Mesodermal cell (in vitro differentiated cells): ENCODE data around the gene PIAS4.
"Not testable (repeated sequence)": the region's sequence is repeated elsewhere in the genome, so short reads cannot be mapped to it uniquely, and the experiment has no call there.

Experiments used
- H3K27ac ChIP-seq: 2 replicates; pipeline ENCODE4 v1.7.0; 2013; ENCODE audit warnings: mild to moderate bottlenecking, low read depth, low read length, moderate library complexity; ENCODE audit not compliant: severe bottlenecking
- H3K36me3 ChIP-seq: 2 replicates; pipeline ENCODE4 v1.7.1; 2013; ENCODE audit warnings: mild to moderate bottlenecking, low read length, moderate library complexity; ENCODE audit not compliant: control insufficient read depth, insufficient read depth
- H3K4me1 ChIP-seq: one replicate; pipeline ENCODE4 v1.7.1; 2013; ENCODE audit warnings: mild to moderate bottlenecking, low read length; ENCODE audit not compliant: insufficient read depth, control insufficient read depth, poor library complexity, severe bottlenecking
- H3K4me3 ChIP-seq: 2 replicates; pipeline ENCODE4 v1.7.0; 2013; ENCODE audit warnings: low read length, control low read depth, mild to moderate bottlenecking; ENCODE audit not compliant: insufficient read depth, poor library complexity, severe bottlenecking; ENCODE audit errors: extremely low read depth
- H3K9me3 ChIP-seq: 2 replicates; pipeline ENCODE4 v1.7.1; 2013; ENCODE audit warnings: mild to moderate bottlenecking, low read length, moderate library complexity; ENCODE audit not compliant: control insufficient read depth
- WGBS, 2 experiments: methylation state at CpG; one replicate each; pipeline ENCODE4 v1.1.5; 2013; ENCODE audit warnings: missing lambda C conversion rate in 2 of 2; ENCODE audit not compliant: insufficient coverage in 2 of 2; 5-methylcytosine and 5-hydroxymethylcytosine counted together

The PIAS4 gene

DNA sequence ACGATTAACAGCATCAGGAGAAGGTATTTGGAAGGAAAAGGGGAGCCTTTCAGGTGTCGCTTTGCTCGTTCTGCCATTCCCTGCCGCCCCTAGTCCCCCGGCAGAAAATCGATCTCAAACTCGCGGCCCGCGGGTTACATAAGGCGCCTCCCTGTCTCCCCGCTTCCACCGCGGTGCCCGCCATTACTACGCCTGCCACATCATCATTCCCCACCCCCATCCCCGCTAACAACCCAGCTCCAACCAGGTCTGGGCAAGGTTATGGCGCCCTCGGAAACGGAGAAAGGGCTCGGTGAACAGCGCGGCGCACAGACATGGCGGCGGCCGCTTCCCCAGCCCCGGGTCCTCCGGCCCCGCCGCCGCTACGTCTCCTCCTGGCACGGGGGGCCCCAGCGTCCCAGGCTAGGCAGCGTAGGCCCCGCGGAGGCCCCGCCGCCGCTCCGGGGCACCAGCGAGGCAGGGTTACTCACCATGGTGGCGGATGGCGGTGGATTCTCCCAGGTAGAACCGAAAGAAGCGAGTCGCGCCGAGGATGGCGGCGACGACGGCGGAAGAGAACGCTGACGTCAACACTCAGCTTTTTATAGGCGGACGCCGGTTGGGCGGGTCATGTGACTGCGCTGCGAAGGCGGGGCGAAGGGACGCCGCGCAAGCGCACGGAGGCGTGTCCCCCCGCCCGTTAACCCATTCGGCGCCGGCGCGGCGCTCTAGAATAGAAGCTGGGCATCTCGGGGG lies 22.5 kb upstream of the PIAS4 start, which contains the start of gene EEF2:
TSS of gene EEF2 (minus strand) at position 556 of the 735 bp plus-strand sequence. CDS start at position 473, 83 bp downstream.
- H3K4me1 ChIP-seq, result peaks cover 36% of the 10 kb centered on the region
- WGBS, 2 experiments, result 0 to 1% methylated on average over 58 to 68 of the region's 80 CpGs
- H3K36me3 ChIP-seq, result peaks cover 48% of the 10 kb centered on the region
- peak within 1 kb of the TSS; percentile 97 for H3K4me3 ChIP-seq
- H3K9me3 ChIP-seq, result no peaks in the 10 kb centered on the region
- H3K27ac ChIP-seq, result peak within 1 kb of the TSS; percentile 99

DNA sequence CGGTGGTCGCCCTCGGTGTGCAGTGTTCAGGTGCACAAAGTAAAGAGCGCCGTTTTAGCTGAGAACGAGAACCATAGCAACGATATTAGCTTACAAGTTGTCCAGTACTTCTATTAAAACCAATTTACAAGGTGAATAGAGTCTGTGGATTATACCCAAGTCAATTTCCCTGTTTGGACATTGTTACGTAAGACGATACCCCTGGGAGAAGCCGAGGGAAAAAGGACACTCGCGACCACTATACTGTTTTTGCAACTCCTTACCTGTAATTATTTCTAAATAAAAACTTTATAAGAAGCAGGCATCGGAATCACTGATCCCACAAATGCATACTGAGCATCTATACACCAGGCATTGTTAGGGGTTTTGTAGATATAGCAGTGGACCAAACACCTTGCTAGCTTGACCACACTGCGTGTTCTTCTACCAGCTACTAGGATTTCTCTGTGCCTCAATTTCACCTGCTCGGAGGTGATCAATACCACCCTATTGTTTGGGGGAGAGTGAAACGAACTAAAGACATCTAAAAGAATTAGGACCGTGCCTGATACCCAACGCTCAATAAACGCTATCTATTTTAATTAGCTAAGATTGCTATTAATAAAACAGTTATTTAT lies 21.8 kb upstream of the PIAS4 start:
- no peak overlapping the region for H3K27ac ChIP-seq
- 6 to 17% methylated on average over 2 to 6 of the region's 19 CpGs for WGBS, 2 experiments
- peak overlapping the region; percentile 97 for H3K4me3 ChIP-seq

DNA sequence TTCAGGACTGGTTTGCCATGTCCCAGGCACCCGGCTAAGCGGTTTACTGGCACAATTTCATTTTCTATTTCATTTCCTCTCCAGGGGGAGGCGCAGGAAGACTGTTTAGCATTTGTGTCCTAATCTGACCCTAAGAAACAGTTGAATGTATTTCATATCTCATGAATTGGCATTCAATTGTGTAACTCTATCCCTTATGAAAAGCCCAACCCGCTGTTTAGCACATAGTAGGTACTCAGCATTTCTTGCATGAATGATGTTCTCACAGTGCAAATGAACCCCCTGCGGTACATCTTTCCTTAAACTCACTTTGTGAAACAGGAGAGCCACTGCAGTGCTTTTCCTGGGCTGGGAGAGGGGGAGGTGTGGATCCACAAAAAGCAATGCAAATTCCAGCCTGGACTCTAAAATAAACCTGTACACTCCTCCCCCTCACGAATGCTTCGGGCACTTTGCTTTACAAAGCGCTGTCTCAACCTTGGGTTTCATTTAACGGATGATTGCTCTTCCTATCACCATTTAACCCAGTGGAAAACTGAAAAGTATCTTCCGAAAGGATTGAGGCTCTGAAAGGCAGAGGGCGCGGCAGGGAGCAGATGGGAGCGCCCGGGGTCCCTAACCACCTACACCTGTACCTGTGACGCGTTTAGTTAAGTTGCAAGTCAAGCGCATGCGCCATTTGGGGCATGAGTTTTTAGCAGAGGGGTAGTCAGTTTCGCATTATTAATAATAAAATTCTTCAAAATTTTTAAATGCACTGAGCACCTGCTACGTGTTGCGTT lies 21.1 kb upstream of the PIAS4 start:
- 0 to 3% methylated on average over 7 to 12 of the region's 21 CpGs for WGBS, 2 experiments
- peak overlapping the region; percentile 33 for H3K27ac ChIP-seq
- no peaks in the 10 kb centered on the region for H3K9me3 ChIP-seq
- peak overlapping the region; percentile 21 for H3K4me3 ChIP-seq
- peaks cover 33% of the 10 kb centered on the region for H3K4me1 ChIP-seq
- H3K36me3 ChIP-seq, result peaks cover 34% of the 10 kb centered on the region

More for the DNA sequence above, 21.8 kb upstream of the PIAS4 start:
- Histone ChIP-seq H3K36me3 (peaks cover 41% of the 10 kb centered on the region), H3K9me3 (no peaks in the 10 kb centered on the region), H3K4me1 (peaks cover 36% of the 10 kb centered on the region)

DNA sequence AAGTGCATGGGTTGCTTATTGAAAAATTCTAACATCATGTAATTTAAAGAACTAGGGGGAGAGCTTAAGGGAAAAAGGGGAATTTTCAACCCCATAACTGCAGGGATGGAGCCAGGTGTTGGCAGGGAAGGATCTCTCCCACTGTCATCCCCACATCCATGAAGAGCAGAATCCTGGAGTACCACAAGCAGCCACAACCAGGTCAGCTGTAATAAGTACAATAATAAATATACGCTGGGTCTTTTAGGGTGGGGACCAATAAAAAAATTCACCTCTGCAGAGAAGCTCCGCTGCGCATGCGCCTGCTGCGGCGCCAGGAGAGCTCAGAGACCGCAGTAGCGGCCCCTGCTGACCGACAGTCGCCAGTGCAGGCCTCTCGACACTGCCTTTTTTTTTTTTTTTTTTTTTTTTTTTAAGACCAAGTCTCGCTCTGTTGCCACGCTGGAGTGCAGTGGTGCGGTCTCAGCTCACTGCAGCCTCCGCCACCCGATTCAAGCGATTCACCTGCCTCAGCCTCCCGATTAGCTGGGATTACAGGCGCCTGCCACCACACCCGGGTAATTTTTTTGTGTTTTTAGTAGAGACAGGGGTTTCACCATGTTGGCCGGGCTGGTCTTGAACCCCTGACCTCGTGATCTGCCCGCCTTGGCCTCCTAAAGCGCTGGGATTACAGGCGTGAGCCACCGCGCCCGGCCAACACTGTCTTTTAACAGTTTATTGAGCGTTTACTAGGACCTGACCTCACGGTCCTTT lies 19.7 kb upstream of the PIAS4 start:
- Histone ChIP-seq H3K4me3 (peak overlapping the region; percentile 21), H3K4me1 (peaks cover 29% of the 10 kb centered on the region), H3K36me3 (peaks cover 21% of the 10 kb centered on the region), H3K9me3 (no peaks in the 10 kb centered on the region), H3K27ac (no peak overlapping the region)
- 7 to 33% methylated on average over 15 to 23 of the region's 30 CpGs for WGBS, 2 experiments

DNA sequence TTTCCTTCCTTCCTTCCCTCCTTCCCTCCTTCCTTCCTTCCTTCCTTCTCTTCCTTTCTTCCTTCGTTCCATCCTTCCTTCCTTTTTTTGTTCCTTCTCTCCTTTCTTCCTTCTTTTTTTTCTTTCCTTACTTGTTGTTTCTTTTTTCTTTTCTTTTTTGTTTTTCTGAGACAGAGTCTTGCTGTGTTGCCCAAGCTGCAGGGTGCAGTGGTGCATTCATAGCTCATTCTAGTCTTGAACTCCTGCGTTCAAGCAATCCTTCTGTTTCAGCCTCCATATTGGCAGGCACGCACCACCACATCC lies 16.8 kb upstream of the PIAS4 start:
- WGBS, 2 experiments, result 81 to 83% methylated on average over 1 to 2 of the region's 3 CpGs
- Histone ChIP-seq H3K4me1 (peaks cover 18% of the 10 kb centered on the region), H3K9me3 (no peaks in the 10 kb centered on the region), H3K27ac (no peak overlapping the region), H3K36me3 (no peaks in the 10 kb centered on the region), H3K4me3 (no peak overlapping the region)

DNA sequence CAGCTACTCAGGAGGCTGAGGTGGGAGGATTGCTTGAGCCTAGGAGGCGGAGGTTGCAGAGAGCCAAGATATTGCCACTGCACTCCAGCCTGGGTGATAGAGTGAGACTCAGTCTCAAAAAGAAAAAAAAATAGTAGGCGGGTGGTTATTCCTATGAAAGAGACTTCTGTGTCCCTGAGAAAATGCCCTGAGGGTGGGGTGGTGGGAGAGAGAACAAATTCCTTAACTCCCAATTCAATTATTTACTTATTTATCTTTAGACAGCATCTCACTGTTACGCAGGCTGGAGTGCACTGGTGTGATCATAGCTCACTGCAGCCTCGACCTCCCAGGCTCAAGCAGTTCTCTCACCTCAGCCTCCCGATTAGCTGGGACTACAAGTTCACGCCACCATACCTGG lies 11.9 kb upstream of the PIAS4 start:
- WGBS, 2 experiments, result 84 to 95% methylated on average over 2 to 5 of the region's 6 CpGs
- Histone ChIP-seq H3K27ac (no peak overlapping the region), H3K9me3 (no peaks in the 10 kb centered on the region), H3K36me3 (no peaks in the 10 kb centered on the region), H3K4me3 (no peak overlapping the region), H3K4me1 (no peaks in the 10 kb centered on the region)

DNA sequence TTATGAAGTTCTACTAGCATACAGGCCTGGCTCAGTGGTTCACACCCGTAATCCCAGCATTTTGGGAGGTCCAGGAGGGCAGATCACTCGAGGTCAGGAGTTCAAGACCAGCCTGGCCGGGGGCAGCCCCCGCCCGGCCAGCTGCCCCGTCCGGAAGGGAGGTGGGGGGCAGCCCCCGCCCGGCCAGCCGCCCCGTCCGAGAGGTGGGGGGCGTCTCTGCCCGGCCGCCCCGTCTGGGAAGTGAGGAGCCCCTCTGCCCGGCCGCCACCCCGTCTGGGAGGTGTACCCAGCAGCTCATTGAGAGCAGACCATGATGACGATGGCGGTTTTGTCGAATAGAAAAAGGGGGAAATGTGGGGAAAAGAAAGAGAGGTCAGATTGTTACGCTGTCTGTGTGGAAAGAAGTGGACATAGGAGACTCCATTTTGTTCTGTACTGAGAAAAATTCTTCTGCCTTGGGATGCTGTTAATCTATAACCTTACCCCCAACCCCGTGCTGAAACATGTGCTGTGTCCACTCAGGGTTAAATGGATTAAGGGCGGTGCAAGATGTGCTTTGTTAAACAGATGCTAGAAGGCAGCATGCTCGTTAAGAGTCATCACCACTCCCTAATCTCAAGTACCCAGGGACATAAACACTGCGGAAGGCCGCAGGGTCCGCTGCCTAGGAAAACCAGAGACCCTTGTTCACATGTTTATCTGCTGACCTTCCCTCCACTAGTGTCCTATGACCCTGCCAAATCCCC lies 8.7 kb upstream of the PIAS4 start:
- H3K4me3 ChIP-seq, H3K9me3 ChIP-seq, H3K36me3 ChIP-seq, H3K27ac ChIP-seq, H3K4me1 ChIP-seq: not testable (repeated sequence)
- WGBS, 2 experiments, result 95 to 98% methylated on average over 22 to 23 of the region's 29 CpGs

DNA sequence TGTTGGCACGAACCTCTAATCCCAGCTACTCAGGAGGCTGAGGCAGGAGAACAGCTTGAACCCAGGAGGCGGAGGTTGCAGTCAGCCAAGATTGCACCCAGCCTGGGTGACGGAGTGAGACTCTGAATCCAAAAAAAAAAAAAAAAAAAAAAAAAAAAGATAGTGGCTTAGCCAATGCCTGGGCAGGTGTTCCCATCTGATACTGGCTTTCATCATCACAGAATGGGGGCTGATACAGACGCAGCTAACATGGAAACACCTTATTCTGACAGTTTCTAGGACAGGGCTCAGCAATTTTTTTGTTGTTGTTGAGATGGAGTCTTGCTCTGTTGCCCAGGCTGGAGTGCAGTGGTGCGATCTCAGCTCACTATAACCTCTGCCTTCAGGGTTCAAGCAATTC lies 6.7 kb upstream of the PIAS4 start:
- not testable (repeated sequence) for H3K4me1 ChIP-seq, H3K36me3 ChIP-seq, H3K27ac ChIP-seq, H3K9me3 ChIP-seq, H3K4me3 ChIP-seq
- 84 to 89% methylated on average over 3 to 4 of the region's 5 CpGs for WGBS, 2 experiments

DNA sequence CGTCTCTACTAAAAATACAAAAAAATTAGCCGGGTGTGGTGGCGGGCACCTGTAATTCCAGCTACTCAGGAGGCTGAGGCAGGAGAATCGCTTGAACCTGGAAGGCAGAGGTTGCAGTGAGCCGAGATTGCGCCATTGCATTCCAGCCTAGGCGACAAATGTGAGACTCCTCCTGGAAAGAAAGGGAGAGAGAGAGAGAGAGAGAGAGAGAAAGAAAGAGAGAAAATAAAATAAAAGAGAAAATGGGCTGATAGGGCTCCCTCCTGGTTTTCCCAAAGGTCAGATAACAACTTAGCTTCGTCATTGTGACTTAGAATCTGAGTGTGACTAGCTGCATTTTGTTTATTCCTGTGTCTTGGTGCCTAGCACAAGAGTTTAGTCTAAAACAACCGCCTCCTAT lies 2.1 kb upstream of the PIAS4 start:
- peaks cover 11% of the 10 kb centered on the region for H3K4me1 ChIP-seq
- not testable (repeated sequence) for H3K9me3 ChIP-seq, H3K4me3 ChIP-seq, H3K36me3 ChIP-seq, H3K27ac ChIP-seq
- WGBS, 2 experiments, result 91% methylated on average over 9 of the region's 9 CpGs
